ENCODE data around the gene NHLRC4.

NHLRC4 gene

DNA sequence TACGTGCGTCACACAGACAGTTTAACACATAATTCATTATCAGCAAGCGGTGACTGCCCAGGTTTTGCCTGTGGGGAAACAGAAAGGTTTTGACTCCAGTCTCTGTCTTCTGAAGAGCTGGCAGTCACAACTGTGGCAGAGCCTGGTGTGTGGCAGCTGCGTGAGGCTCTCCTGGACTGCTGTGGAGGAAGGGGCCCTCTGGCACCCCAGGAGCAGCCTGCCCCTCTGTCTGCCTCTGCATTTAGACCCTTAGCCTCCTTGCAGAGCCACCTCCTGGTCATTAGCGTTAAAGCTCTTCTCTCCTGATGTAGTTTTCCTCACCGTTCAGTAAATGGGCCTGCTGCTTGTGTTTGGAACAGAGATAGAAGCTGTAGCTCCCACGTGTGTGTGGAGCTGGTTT is 34.0 kb downstream of the NHLRC4 start:
- H3K4me3 ChIP-seq (ENCODE audit: low read depth, low read length): no peak overlapping the region
- TF ChIP-seq, protein P1, sequence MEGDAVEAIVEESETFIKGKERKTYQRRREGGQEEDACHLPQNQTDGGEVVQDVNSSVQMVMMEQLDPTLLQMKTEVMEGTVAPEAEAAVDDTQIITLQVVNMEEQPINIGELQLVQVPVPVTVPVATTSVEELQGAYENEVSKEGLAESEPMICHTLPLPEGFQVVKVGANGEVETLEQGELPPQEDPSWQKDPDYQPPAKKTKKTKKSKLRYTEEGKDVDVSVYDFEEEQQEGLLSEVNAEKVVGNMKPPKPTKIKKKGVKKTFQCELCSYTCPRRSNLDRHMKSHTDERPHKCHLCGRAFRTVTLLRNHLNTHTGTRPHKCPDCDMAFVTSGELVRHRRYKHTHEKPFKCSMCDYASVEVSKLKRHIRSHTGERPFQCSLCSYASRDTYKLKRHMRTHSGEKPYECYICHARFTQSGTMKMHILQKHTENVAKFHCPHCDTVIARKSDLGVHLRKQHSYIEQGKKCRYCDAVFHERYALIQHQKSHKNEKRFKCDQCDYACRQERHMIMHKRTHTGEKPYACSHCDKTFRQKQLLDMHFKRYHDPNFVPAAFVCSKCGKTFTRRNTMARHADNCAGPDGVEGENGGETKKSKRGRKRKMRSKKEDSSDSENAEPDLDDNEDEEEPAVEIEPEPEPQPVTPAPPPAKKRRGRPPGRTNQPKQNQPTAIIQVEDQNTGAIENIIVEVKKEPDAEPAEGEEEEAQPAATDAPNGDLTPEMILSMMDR (IDR thresholded peaks at IDR 0.05; ENCODE audit: borderline replicate concordance, insufficient read depth, low read depth, low read length): 0 out of 2 replicates have a peak, but pooled peaks have one; percentile 0

DNA sequence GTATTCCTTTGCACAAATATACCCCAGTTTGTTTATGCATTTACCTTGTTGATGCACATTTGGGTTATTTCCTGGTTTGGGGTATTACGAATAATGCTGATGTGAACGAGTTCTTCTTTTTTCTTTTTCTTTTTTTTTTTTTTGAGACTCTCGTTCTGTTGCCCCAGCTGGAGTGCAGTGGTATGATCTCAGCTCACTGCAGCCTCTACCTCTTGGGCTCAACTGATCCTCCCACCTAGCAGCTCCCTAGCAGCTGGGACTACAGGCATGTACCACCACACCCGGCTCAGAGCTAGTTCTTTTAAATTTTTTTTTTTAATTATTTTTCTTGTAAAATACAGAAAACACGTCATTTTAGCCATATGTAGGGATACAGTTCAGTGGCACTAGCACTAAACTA is 37.1 kb downstream of the NHLRC4 start:
- TF ChIP-seq, protein P1 (IDR thresholded peaks at IDR 0.05; ENCODE audit: borderline replicate concordance, insufficient read depth, low read depth, low read length): no peak
- H3K4me3 ChIP-seq (ENCODE audit: low read depth, low read length): no peak overlapping the region

DNA sequence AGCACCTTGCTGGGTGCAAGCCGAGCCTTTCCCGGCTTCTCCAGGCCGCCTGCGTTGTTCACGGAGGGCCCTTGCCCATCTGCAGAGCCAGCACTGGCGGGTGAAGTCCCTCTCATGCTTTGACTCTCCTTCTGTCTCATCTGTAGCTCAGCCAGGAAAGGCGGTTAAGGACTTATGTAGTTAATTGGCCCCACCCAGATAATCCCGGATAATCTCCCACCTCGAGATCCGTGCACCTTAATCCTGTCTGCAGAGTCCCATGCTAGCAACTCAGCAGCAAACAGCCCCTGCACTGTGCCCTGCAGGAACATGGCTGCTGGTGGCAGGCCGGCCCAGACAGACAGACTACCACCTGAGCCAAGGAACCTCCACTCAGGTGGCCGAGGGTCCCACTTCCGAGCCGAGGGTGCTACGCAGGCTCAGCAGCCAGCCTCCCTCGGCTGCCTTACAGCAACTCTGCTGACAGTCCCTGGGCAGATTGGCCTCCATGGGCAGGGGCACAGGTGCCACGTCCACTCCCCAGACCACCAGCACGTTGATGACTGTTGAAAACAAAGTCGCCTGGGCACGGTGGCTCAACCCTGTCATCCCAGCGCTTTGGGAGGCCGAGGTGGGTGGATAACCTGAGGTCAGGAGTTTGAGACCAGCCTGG is 40.0 kb downstream of the NHLRC4 start:
- no peak overlapping the region for H3K4me3 ChIP-seq (ENCODE audit: low read depth, low read length)
- TF ChIP-seq, protein P1 (IDR thresholded peaks at IDR 0.05; ENCODE audit: borderline replicate concordance, insufficient read depth, low read depth, low read length): no peak

DNA sequence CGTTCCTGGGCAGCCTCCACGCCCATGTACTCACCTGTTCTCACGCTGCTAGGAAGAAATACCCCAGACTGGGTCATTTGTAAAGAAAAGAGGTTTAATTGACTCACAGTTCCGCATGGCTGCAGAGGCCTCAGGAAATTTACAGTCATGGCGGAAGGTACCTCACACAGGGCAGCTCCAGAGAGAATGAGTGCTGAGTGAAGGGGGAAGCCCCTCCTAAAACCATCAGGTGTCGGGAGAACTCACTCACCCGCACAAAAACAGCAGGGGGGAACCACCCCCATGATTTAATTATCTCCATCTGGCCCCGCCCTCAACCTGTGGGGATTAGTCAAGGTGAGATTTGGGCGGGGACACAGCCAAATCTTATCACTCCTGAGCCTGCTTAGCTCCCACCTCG is 41.2 kb downstream of the NHLRC4 start:
- no peak overlapping the region for H3K4me3 ChIP-seq (ENCODE audit: low read depth, low read length)
- TF ChIP-seq, protein P1 (IDR thresholded peaks at IDR 0.05; ENCODE audit: borderline replicate concordance, insufficient read depth, low read depth, low read length): no peak

DNA sequence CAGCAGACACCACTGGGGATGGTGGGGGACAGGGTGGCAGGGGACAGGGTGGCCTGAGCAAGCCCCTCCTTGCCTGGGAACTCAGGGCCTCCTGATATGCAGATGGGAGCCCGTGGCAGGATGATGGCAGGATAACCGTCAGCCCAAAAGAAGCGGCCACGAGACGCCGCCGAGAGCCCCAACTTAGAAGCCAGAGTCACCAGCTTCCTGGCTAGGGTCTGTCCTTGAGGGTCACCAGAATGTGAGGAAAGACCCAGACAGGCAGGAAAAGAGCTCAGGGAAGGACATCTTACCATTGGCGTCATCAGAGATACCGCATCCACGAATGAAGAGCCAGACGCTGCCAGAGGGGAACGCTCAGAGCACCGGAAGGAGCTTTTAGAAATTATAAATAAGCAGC is 42.5 kb downstream of the NHLRC4 start:
- no peak overlapping the region for H3K4me3 ChIP-seq (ENCODE audit: low read depth, low read length)
- TF ChIP-seq, protein P1 (IDR thresholded peaks at IDR 0.05; ENCODE audit: borderline replicate concordance, insufficient read depth, low read depth, low read length): no peak

DNA sequence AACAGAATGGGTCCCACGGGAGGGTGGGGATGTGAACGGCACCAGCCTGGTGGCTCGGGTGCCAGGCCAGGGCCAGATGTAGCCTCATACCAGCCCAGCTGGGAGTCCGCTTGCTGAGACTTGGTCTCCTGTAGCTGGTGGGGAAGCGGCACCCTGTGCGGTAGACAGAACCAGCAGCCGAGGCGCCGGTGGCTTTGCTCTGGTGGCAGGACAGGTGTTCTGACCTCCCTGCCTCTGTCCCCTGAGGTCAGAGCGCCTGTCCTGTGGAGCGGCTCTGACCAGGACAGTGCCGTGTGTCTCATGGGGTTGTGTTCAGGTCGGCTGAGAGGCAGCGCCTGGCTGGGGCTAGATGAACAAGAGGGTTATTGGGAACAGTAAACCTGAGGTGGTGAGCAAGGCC is 43.2 kb downstream of the NHLRC4 start:
- TF ChIP-seq, protein P1 (IDR thresholded peaks at IDR 0.05; ENCODE audit: borderline replicate concordance, insufficient read depth, low read depth, low read length): no peak
- H3K4me3 ChIP-seq (ENCODE audit: low read depth, low read length): no peak overlapping the region

Measured in GM12875 (cell line).